Right lobe of liver (tissue), 6 donors: ENCODE measurements around the gene PINK1. TPM values are rescaled to one million over a fixed set of nuclear protein-coding genes. Genes with fewer than 3 reads are reported as not detected.

ENCODE experiments used
- ATAC-seq, 4 donors: fragments of 200-7000 bp; cut with Tn5 transposase; one replicate each; pipeline ENCODE4 v1.9.1; 2020; ENCODE audit warnings: mild to moderate bottlenecking in 4 of 4, moderate library complexity in 4 of 4
- DNase-seq, 3 donors: peaks; one replicate each; pipeline ENCODE4 v3.0.0-alpha.2; 2020
- H3K27ac ChIP-seq, 3 donors: fragments of 200-600 bp; one replicate each; pipeline ENCODE4 v1.8.0; 2022
- H3K27me3 ChIP-seq, 2 donors: fragments of 200-600 bp; one replicate each; pipeline ENCODE4 v1.8.0; 2022
- H3K36me3 ChIP-seq, 4 donors: fragments of 200-600 bp; sonication (generic) in 1 of 4; one replicate each; pipeline versions ENCODE4 v1.5.1 to v1.8.0; 2017 to 2022; ENCODE audit warnings: control low read depth in 1 of 4
- H3K4me1 ChIP-seq, 4 donors: fragments of 200-600 bp; sonication (generic) in 1 of 4; one replicate each; pipeline versions ENCODE4 v1.5.1 to v1.8.0; 2017 to 2022; ENCODE audit warnings: control low read depth in 1 of 4
- H3K4me3 ChIP-seq, 3 donors: fragments of 200-600 bp; one replicate each; pipeline ENCODE4 v1.8.0; 2022
- H3K9me3 ChIP-seq, 4 donors: fragments of 200-600 bp; sonication (generic) in 1 of 4; one replicate each; pipeline versions ENCODE4 v1.5.1 to v1.8.0; 2017 to 2022; ENCODE audit warnings: control low read depth in 1 of 4
- CTCF ChIP-seq, 4 donors: fragments of 200-600 bp in 3 of 4; fragments of 450-650 bp in 1 of 4; IDR thresholded peaks; one replicate each; pipeline versions ENCODE4 v1.5.1 to v1.8.0; 2016 to 2022; ENCODE audit warnings: antibody characterized with exemption in 4 of 4, mild to moderate bottlenecking in 2 of 4
- POLR2A ChIP-seq: fragments of 450-650 bp; IDR thresholded peaks from one replicate; pipeline ENCODE4 v1.6.1; 2017; ENCODE audit warnings: antibody characterized with exemption, mild to moderate bottlenecking
- WGBS: methylation state at CpG from one replicate; pipeline ENCODE4 v1.1.6; 2018; ENCODE audit warnings: low coverage, low lambda C conversion rate; ENCODE audit not compliant: insufficient coverage; ENCODE audit errors: missing lambda C conversion rate; 5-methylcytosine and 5-hydroxymethylcytosine counted together
- intact Hi-C, 2 donors: fragments of 100-400 bp; cut with DNase I; formaldehyde crosslinking; loops; one replicate each; pipeline versions ENCODE4 v1.11.2 to v1.14.1; 2022
- total RNA-seq, 6 experiments: library from RNA; depleted of rRNA in 2 of 6; stranded (reverse); fragments of >200 nt in 2 of 6; fragmentation: NEBNext Ultra II Directional in 3 of 6; extraction: Animal tissue kit (Norgen Biotek cat#: 25700) in 3 of 6; gene quantifications; one replicate each; pipeline versions ENCODE4 v1.1.0 to v1.2.4, GENCODE V29; 2016 to 2023
- donor health status: DM: no; HTN: yes; CAD: no.
- donor health status: DM: no; HTN: no; CAD: no.
- donor health status: DM: no; HTN: no; CAD: no.
- donor health status: DM: no; HTN: yes; CAD: no.
- donor health status: DM: no; HTN: yes; CAD: no.

The PINK1 gene
- total RNA-seq, 6 experiments from 2014 or later = 67.3 to 94.1 (median 83.0) TPM

- Histone ChIP-seq H3K36me3 (peaks cover 0 to 78% (median 43%) of the 10 kb centered on the region in 4 donors), H3K4me3 (no peak overlapping the region), H3K27me3 (no peaks in the 10 kb centered on the region), H3K9me3 (no peaks in the 10 kb centered on the region), H3K4me1 (no peaks in the 10 kb centered on the region), H3K27ac (no peak overlapping the region)
- intact Hi-C loops = no loop called here
- WGBS = no CpG with 5 or more reads among the region's 13 CpGs
- no peak for TF ChIP-seq POLR2A
- TF ChIP-seq CTCF (IDR thresholded peaks at IDR 0.05) = no peak
- no peak for DNase-seq
- ATAC-seq = no peak
Observed at GRCh38 chr1:20648438-20648837, 15.2 kb downstream of the PINK1 start.

GRCh38 chr1:20648946-20649345, 15.7 kb downstream of the PINK1 start:
- peak in 1 of 4 donors; percentile 10 for ATAC-seq
- no peak for DNase-seq
- Histone ChIP-seq H3K4me1 (no peaks in the 10 kb centered on the region), H3K9me3 (no peaks in the 10 kb centered on the region), H3K4me3 (no peak overlapping the region), H3K27ac (no peak overlapping the region), H3K27me3 (no peaks in the 10 kb centered on the region), H3K36me3 (peaks cover 0 to 78% (median 45%) of the 10 kb centered on the region in 4 donors)
- intact Hi-C loops = no loop called here
- no CpG with 5 or more reads among the region's 15 CpGs for WGBS
- no peak for TF ChIP-seq POLR2A
- no peak for TF ChIP-seq CTCF (IDR thresholded peaks at IDR 0.05)

GRCh38 chr1:20652300-20652699, 19.0 kb downstream of the PINK1 start:
- Histone ChIP-seq H3K27ac (no peak overlapping the region), H3K27me3 (no peaks in the 10 kb centered on the region), H3K9me3 (no peaks in the 10 kb centered on the region), H3K4me3 (no peak overlapping the region), H3K36me3 (peaks cover 0 to 91% (median 52%) of the 10 kb centered on the region in 4 donors), H3K4me1 (no peaks in the 10 kb centered on the region)
- TF ChIP-seq POLR2A (no peak), CTCF (IDR thresholded peaks at IDR 0.05) (no peak)
- ATAC-seq = no peak
- peak in 1 of 3 donors; percentile 50 for DNase-seq
- 95% methylated on average over 13 of the region's 15 CpGs for WGBS
- intact Hi-C loops = no loop called here

- ATAC-seq = no peak
Observed at GRCh38 chr1:20654104-20654690, 20.9 kb downstream of the PINK1 start.

More at GRCh38 chr1:20654104-20654690, 20.9 kb downstream of the PINK1 start:
- no peak for TF ChIP-seq CTCF (IDR thresholded peaks at IDR 0.05)
- no peak for TF ChIP-seq POLR2A
- intact Hi-C loops = no loop called here
- peaks cover 0 to 76% (median 44%) of the 10 kb centered on the region in 4 donors for H3K36me3 ChIP-seq
- no peak for DNase-seq
- peaks cover 0 to 8% (median 1%) of the 10 kb centered on the region in 4 donors for H3K4me1 ChIP-seq
- no peaks in the 10 kb centered on the region for H3K9me3 ChIP-seq
- no peaks in the 10 kb centered on the region for H3K27me3 ChIP-seq
- 81% methylated on average over 13 of the region's 20 CpGs for WGBS
- no peak overlapping the region for H3K27ac ChIP-seq
- no peak overlapping the region for H3K4me3 ChIP-seq
